A673 (cell line): Measurements from ENCODE around the gene KRT27. TPM values are rescaled to one million over a fixed set of nuclear protein-coding genes. Genes with fewer than 3 reads are reported as not detected.

Experiments
- BruUV-seq: library from RNA; stranded (reverse); fragments of 400-500 nt; replicated peaks from 2 replicates; lab custom pipeline; 2021; lab: Mats Ljungman, UMichigan
- CTCF ChIA-PET: fragments of 300-600 bp; sonication (Branson Sonifier 250); formaldehyde crosslinking; loops from one replicate; lab custom pipeline; 2022; ENCODE audit warnings: antibody characterized with exemption; lab: Charles Lee
- POLR2A ChIA-PET: fragments of 300-600 bp; sonication (Branson Sonifier 250); formaldehyde crosslinking; loops from one replicate; lab custom pipeline; 2022; ENCODE audit warnings: antibody characterized with exemption; ENCODE audit not compliant: low non-redundant PET; lab: Charles Lee
- DNase-seq: peaks from one replicate; pipeline ENCODE4 v3.0.0-alpha.2; 2015; ENCODE audit warnings: low spot score
- H3K27ac ChIP-seq: fragments of 200-600 bp; sonication (generic); 2 replicates; pipeline ENCODE4 v1.5.1; 2016; ENCODE audit warnings: mixed run types, low read depth, mild to moderate bottlenecking, mixed read lengths, antibody characterized with exemption, low read length; ENCODE audit not compliant: poor library complexity, severe bottlenecking
- H3K27me3 ChIP-seq: fragments of 200-600 bp; sonication (generic); replicated peaks from 2 replicates; pipeline ENCODE4 v1.6.1; 2017; ENCODE audit warnings: mixed run types, low read depth, mild to moderate bottlenecking, mixed read lengths, antibody characterized with exemption, low read length; ENCODE audit not compliant: insufficient read depth, poor library complexity
- H3K36me3 ChIP-seq: fragments of 200-600 bp; sonication (generic); 2 replicates; pipeline ENCODE4 v1.6.1; 2016; ENCODE audit warnings: mixed run types, mild to moderate bottlenecking, mixed read lengths, antibody characterized with exemption, low read length; ENCODE audit not compliant: insufficient read depth, poor library complexity, severe bottlenecking
- H3K4me1 ChIP-seq: fragments of 200-600 bp; sonication (generic); 2 replicates; pipeline ENCODE4 v1.6.1; 2017; ENCODE audit warnings: mixed run types, mild to moderate bottlenecking, mixed read lengths, antibody characterized with exemption, low read length; ENCODE audit not compliant: insufficient read depth, poor library complexity, severe bottlenecking
- H3K4me3 ChIP-seq: fragments of 200-600 bp; sonication (generic); 2 replicates; pipeline ENCODE4 v1.5.1; 2016; ENCODE audit warnings: low read depth, mixed run types, mild to moderate bottlenecking, mixed read lengths, low read length; ENCODE audit not compliant: poor library complexity, severe bottlenecking
- H3K9me3 ChIP-seq: fragments of 200-600 bp; sonication (generic); 2 replicates; pipeline ENCODE4 v1.6.1; 2016; ENCODE audit warnings: mixed run types, low read depth, mild to moderate bottlenecking, mixed read lengths, antibody characterized with exemption, low read length; ENCODE audit not compliant: poor library complexity, severe bottlenecking
- EZH2 ChIP-seq: fragments of 200-600 bp; sonication (generic); IDR thresholded peaks from 2 replicates; pipeline ENCODE4 v1.6.1; 2017; ENCODE audit warnings: borderline replicate concordance, low read depth, mild to moderate bottlenecking, mixed read lengths, antibody characterized with exemption, low read length; ENCODE audit not compliant: poor library complexity, severe bottlenecking
- intact Hi-C: fragments of 100-400 bp; cut with micrococcal nuclease; formaldehyde crosslinking; loops from one replicate; pipeline ENCODE4 v1.10.0; 2022; ENCODE audit not compliant: unreplicated experiment
- total RNA-seq: library from RNA; stranded (reverse); gene quantifications from 2 replicates; pipeline ENCODE4 v1.2.3, GENCODE V29; 2021
- TF ChIP-seq, protein P1 (sequence below): fragments of 300-800, 200-600 bp; sonication (generic); conservative IDR thresholded peaks from 2 replicates; pipeline ENCODE4 v1.5.1; 2017; ENCODE audit warnings: low read depth, mild to moderate bottlenecking, antibody characterized with exemption, low read length, moderate library complexity, mixed read lengths

The KRT27 gene
- total RNA-seq, 1 experiment from 2014 or later: not detected

DNA sequence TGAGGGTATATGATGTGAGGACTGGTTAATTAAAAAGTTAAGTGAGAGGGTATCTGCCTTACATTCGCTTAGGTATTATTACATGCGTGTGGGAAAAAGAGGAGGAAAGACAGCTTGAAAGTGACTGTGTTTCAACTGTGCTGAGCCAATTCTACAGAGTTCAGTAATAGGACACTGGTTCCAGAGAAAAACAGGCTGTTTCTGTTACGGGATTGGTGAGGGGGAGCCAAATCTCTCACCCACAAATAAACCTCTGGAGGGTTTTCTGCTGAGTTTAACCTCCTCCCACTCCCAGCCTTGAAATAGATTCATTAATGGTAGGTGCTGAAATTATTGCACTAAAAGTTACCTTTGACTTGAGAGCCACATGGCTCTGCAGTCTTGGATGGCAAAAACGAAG, 6.4 kb downstream of the KRT27 start:
- ChIA-PET CTCF (no interaction called here), POLR2A (no interaction called here)
- intact Hi-C loops: no loop called here
- Histone ChIP-seq H3K27ac (no peak overlapping the region), H3K36me3 (no peaks in the 10 kb centered on the region), H3K4me1 (no peaks in the 10 kb centered on the region), H3K4me3 (no peak overlapping the region), H3K27me3 (no peaks in the 10 kb centered on the region), H3K9me3 (no peaks in the 10 kb centered on the region)
- BruUV-seq: no TSS peak
- TF ChIP-seq, protein P1, sequence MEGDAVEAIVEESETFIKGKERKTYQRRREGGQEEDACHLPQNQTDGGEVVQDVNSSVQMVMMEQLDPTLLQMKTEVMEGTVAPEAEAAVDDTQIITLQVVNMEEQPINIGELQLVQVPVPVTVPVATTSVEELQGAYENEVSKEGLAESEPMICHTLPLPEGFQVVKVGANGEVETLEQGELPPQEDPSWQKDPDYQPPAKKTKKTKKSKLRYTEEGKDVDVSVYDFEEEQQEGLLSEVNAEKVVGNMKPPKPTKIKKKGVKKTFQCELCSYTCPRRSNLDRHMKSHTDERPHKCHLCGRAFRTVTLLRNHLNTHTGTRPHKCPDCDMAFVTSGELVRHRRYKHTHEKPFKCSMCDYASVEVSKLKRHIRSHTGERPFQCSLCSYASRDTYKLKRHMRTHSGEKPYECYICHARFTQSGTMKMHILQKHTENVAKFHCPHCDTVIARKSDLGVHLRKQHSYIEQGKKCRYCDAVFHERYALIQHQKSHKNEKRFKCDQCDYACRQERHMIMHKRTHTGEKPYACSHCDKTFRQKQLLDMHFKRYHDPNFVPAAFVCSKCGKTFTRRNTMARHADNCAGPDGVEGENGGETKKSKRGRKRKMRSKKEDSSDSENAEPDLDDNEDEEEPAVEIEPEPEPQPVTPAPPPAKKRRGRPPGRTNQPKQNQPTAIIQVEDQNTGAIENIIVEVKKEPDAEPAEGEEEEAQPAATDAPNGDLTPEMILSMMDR: no peak
- no peak for TF ChIP-seq EZH2
- no peak for DNase-seq

DNA sequence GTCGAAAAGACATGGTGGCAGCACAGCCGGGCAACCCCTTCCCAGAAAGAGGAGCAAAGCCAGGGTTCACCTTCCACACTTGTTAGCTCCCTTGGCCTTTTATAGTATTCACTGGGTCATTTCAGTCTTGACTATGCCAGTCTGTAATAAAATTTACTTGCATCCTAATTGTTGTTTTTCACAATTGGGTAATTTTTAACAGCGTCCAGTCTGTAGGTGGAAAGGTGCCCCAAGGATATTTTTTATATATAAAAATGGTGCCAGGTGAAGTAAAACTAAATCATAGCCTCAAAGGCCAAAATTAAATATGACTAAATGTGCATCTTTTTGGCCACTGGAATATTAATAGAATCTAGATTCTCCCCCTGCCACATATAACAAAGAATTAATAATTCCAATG, 10.2 kb downstream of the KRT27 start, which contains the start of gene KRT26:
TSS of gene KRT26 (minus strand) at position 101 of the 400 bp plus-strand sequence. CDS start at position 13, 88 bp downstream.
- no TSS peak for BruUV-seq
- no peak for DNase-seq
- H3K4me1 ChIP-seq: no peaks in the 10 kb centered on the region
- no peak for TF ChIP-seq EZH2
- TF ChIP-seq, protein P1: no peak
- H3K4me3 ChIP-seq: no peak within 1 kb of the TSS
- H3K27ac ChIP-seq: no peak within 1 kb of the TSS
- no peaks in the 10 kb centered on the region for H3K9me3 ChIP-seq
- ChIA-PET POLR2A (no interaction called here), CTCF (no interaction called here)
- H3K36me3 ChIP-seq: no peaks in the 10 kb centered on the region
- H3K27me3 ChIP-seq: no peaks in the 10 kb centered on the region
- intact Hi-C loops: no loop called here

DNA sequence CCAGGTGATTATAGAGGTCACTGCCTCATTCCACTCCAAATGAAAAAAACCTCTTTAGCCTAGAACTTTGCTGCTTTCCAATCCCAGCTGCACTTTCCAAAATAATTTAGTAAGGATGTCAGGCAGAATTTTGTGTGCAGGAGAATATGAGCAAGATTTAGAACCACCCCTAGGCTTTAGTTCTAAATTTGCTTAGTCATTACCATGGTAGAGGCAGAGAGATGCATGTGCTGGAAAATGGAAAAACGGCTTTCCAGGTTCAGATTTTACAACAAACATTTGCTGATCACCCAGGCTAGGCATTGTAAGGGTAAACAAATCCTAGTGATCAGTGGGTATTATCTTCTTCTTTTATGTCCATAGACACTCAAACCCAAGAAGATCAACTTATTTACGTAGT, 16.7 kb downstream of the KRT27 start:
- Histone ChIP-seq H3K27ac (no peak overlapping the region), H3K9me3 (peaks cover under 1% of the 10 kb centered on the region), H3K36me3 (no peaks in the 10 kb centered on the region), H3K4me1 (no peaks in the 10 kb centered on the region), H3K27me3 (no peaks in the 10 kb centered on the region), H3K4me3 (no peak overlapping the region)
- BruUV-seq: no TSS peak
- ChIA-PET CTCF (no interaction called here), POLR2A (no interaction called here)
- DNase-seq: no peak
- intact Hi-C loops: no loop called here
- TF ChIP-seq EZH2: no peak
- TF ChIP-seq, protein P1: no peak
